GM21786 (cell line): ENCODE measurements around the gene ASCC2.

ENCODE experiments used
- ATAC-seq: cut with Tn5 transposase; IDR thresholded peaks from one replicate; pipeline ENCODE4 v1.9.1; 2021; ENCODE audit not compliant: unreplicated experiment

Gene ASCC2

GRCh38 chr22:29821291-29822016 is 16.6 kb downstream of the ASCC2 start:
- no peak for ATAC-seq

- ATAC-seq: no peak
Measured at GRCh38 chr22:29820961-29821290, 17.1 kb downstream of the ASCC2 start.

- no peak for ATAC-seq
Measured at GRCh38 chr22:29819501-29819900, 18.6 kb downstream of the ASCC2 start.

GRCh38 chr22:29817724-29818123 is 20.4 kb downstream of the ASCC2 start:
- ATAC-seq: no peak

GRCh38 chr22:29816980-29817379 is 21.1 kb downstream of the ASCC2 start:
- ATAC-seq: no peak

GRCh38 chr22:29816539-29816938 is 21.5 kb downstream of the ASCC2 start:
- ATAC-seq: no peak

- ATAC-seq: no peak
Measured at GRCh38 chr22:29816128-29816527, 21.9 kb downstream of the ASCC2 start.

GRCh38 chr22:29815580-29815979 is 22.5 kb downstream of the ASCC2 start:
- no peak for ATAC-seq

- no peak for ATAC-seq
Measured at GRCh38 chr22:29814003-29814402, 24.1 kb downstream of the ASCC2 start.

GRCh38 chr22:29813563-29813962 is 24.5 kb downstream of the ASCC2 start:
- no peak for ATAC-seq

- ATAC-seq: no peak
Measured at GRCh38 chr22:29813126-29813525, 24.9 kb downstream of the ASCC2 start.

- ATAC-seq: no peak
Measured at GRCh38 chr22:29811377-29811776, 26.7 kb downstream of the ASCC2 start.

GRCh38 chr22:29810216-29810615 is 27.9 kb downstream of the ASCC2 start:
- no peak for ATAC-seq

GRCh38 chr22:29806196-29806595 is 31.9 kb downstream of the ASCC2 start:
- ATAC-seq: no peak

GRCh38 chr22:29804985-29805384 is 33.1 kb downstream of the ASCC2 start:
- ATAC-seq: no peak

- ATAC-seq: no peak
Measured at GRCh38 chr22:29803190-29803589, 34.9 kb downstream of the ASCC2 start.

- no peak for ATAC-seq
Measured at GRCh38 chr22:29801796-29802195, 36.3 kb downstream of the ASCC2 start.

GRCh38 chr22:29801153-29801552 is 36.9 kb downstream of the ASCC2 start:
- ATAC-seq: no peak

GRCh38 chr22:29799217-29799680 is 38.8 kb downstream of the ASCC2 start:
- no peak for ATAC-seq

- no peak for ATAC-seq
Measured at GRCh38 chr22:29798801-29799200, 39.3 kb downstream of the ASCC2 start.

GRCh38 chr22:29798318-29798717 is 39.8 kb downstream of the ASCC2 start:
- no peak for ATAC-seq

- ATAC-seq: no peak
Measured at GRCh38 chr22:29797351-29797750, 40.7 kb downstream of the ASCC2 start.

- no peak for ATAC-seq
Measured at GRCh38 chr22:29795663-29796062, 42.4 kb downstream of the ASCC2 start.
